Prostate gland (tissue), 2 donors: ENCODE results near the gene PSME2.
A peak's percentile ranks its signal among the peaks of the same experiment; 100 is the strongest.

Experiments used
- POLR2A ChIP-seq: fragments of 450-650 bp; IDR thresholded peaks from one replicate; pipeline ENCODE4 v1.6.1; 2016; ENCODE audit warnings: antibody characterized with exemption, mild to moderate bottlenecking
- POLR2AphosphoS5 ChIP-seq: sonication (generic); formaldehyde crosslinking; IDR thresholded peaks from one replicate; pipeline ENCODE4 v1.6.1; 2017; ENCODE audit warnings: antibody characterized with exemption
- TF ChIP-seq, protein P1 (sequence below), 4 experiments: fragments of 200-600 bp in 2 of 4; fragments of 450-650 bp in 2 of 4; sonication (generic) in 2 of 4; IDR thresholded peaks; 1 replicate in 3 of 4; 2 replicates in 1 of 4; pipeline ENCODE4 v1.5.1; 2016 to 2019; ENCODE audit warnings: antibody characterized with exemption in 4 of 4, mild to moderate bottlenecking in 2 of 4, moderate library complexity in 2 of 4

- TF ChIP-seq, protein P1, sequence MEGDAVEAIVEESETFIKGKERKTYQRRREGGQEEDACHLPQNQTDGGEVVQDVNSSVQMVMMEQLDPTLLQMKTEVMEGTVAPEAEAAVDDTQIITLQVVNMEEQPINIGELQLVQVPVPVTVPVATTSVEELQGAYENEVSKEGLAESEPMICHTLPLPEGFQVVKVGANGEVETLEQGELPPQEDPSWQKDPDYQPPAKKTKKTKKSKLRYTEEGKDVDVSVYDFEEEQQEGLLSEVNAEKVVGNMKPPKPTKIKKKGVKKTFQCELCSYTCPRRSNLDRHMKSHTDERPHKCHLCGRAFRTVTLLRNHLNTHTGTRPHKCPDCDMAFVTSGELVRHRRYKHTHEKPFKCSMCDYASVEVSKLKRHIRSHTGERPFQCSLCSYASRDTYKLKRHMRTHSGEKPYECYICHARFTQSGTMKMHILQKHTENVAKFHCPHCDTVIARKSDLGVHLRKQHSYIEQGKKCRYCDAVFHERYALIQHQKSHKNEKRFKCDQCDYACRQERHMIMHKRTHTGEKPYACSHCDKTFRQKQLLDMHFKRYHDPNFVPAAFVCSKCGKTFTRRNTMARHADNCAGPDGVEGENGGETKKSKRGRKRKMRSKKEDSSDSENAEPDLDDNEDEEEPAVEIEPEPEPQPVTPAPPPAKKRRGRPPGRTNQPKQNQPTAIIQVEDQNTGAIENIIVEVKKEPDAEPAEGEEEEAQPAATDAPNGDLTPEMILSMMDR (IDR thresholded peaks at IDR 0.05), result peak in 1 of 4 experiments; percentile 2
- TF ChIP-seq POLR2AphosphoS5, result peak; percentile 93
- TF ChIP-seq POLR2A, result peak; percentile 84
These were observed 31.6 kb downstream of the PSME2 start, which contains the start of the genes DCAF11 and NRL for GRCh38 chr14:24114532-24115421.
